Ectodermal cell (in vitro differentiated cells): ENCODE data around the gene FUT6.
"Not testable (repeated sequence)": the region's sequence is repeated elsewhere in the genome, so short reads cannot be mapped to it uniquely, and the experiment has no call there.

Source experiments
- H3K27ac ChIP-seq: 2 replicates; pipeline ENCODE4 v1.7.0; 2013; ENCODE audit warnings: mild to moderate bottlenecking, low read depth, low read length; ENCODE audit not compliant: insufficient read depth, poor library complexity, severe bottlenecking
- H3K27me3 ChIP-seq: 2 replicates; pipeline ENCODE4 v1.7.0; 2013; ENCODE audit warnings: mild to moderate bottlenecking, low read length; ENCODE audit not compliant: insufficient read depth, control insufficient read depth, poor library complexity, severe bottlenecking
- H3K36me3 ChIP-seq: one replicate; pipeline ENCODE4 v1.7.0; 2013; ENCODE audit warnings: low read length; ENCODE audit not compliant: control insufficient read depth, insufficient read depth
- H3K4me1 ChIP-seq: one replicate; pipeline ENCODE4 v1.7.0; 2013; ENCODE audit warnings: low read length; ENCODE audit not compliant: control insufficient read depth, insufficient read depth
- H3K4me3 ChIP-seq: 2 replicates; pipeline ENCODE4 v1.7.0; 2013; ENCODE audit warnings: low read depth, low read length, control low read depth; ENCODE audit not compliant: insufficient read depth
- H3K9me3 ChIP-seq: 2 replicates; pipeline ENCODE4 v1.7.0; 2013; ENCODE audit warnings: mild to moderate bottlenecking, low read length, moderate library complexity; ENCODE audit not compliant: control insufficient read depth
- WGBS, 2 experiments: methylation state at CpG; one replicate each; pipeline ENCODE4 v1.1.7; 2013; ENCODE audit warnings: missing lambda C conversion rate in 2 of 2; 5-methylcytosine and 5-hydroxymethylcytosine counted together

Gene FUT6

DNA sequence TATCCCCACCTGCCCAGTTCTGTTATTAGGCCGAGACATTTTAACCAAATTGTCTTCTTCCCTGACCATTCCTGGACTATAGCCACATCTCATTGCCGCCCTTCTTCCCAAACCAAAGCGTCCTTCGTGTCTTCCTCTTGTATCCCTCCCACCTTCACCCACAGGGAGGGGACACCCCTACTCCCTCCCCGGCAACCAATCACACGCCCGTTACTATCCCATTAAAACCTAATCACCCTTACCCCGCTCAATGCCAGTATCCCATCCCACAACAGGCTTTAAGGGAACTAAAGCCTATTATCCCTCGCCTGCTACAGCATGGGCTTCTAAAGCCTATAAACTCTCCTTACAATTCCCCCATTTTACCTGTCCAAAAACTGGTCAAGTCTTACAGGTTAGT is 15.6 kb upstream of the FUT6 start:
- not testable (repeated sequence) for H3K27me3 ChIP-seq, H3K27ac ChIP-seq
- 75 to 82% methylated on average over 9 of the region's 9 CpGs for WGBS, 2 experiments

DNA sequence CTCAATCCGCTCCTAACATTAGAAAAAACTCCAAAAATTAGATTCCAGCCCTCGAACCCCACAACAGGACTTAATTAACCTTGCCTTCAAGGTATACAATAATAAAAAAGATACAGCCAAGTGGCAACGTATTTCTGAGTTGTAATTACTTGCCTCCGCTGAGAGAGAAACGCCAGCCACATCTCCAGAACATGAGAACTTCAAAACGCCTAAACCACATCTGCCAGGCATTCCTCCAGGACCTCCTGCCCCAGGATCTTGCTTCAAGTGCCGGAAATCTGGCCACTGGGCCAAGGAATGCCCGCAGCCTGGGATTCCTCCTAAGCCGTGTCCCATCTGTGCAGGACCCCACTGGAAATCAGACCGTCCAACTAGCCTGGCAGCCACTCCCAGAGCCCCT is 14.6 kb upstream of the FUT6 start:
- not testable (repeated sequence) for H3K9me3 ChIP-seq, H3K4me1 ChIP-seq, H3K4me3 ChIP-seq, H3K27ac ChIP-seq, H3K36me3 ChIP-seq, H3K27me3 ChIP-seq
- WGBS, 2 experiments, result 93% methylated on average over 10 of the region's 10 CpGs

More for the DNA sequence above, 15.6 kb upstream of the FUT6 start:
- not testable (repeated sequence) for H3K9me3 ChIP-seq, H3K36me3 ChIP-seq, H3K4me1 ChIP-seq, H3K4me3 ChIP-seq

DNA sequence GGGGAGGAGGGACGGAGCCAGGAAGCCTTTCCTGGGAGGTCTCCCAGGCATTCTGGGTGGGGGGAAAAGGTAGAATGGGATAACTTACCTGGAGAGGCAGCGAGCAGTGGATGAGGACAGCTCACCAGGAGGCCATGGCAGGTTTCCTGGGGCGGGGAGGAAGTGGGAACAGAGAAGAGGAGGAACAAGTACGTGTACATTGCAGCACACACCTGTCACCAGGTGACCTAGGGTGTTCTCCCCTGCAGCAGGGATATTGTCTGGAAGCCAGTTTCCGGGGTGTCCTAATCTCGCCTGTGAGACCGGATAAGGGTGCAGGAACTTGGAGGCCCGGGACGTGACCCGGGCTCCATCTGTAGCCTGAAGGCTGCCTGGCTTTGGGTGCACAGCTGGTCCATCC is 11.8 kb upstream of the FUT6 start, which contains the start of gene FUT3:
Gene FUT3 (minus strand): TSS at position 148 of the 400 bp plus-strand sequence.
- 90 to 92% methylated on average over 10 of the region's 10 CpGs for WGBS, 2 experiments
- H3K4me3 ChIP-seq, result no peak within 1 kb of the TSS
- no peaks in the 10 kb centered on the region for H3K36me3 ChIP-seq
- no peak within 1 kb of the TSS for H3K27ac ChIP-seq
- peaks cover 4% of the 10 kb centered on the region for H3K4me1 ChIP-seq
- H3K27me3 ChIP-seq, result no peaks in the 10 kb centered on the region
- H3K9me3 ChIP-seq, result no peaks in the 10 kb centered on the region

DNA sequence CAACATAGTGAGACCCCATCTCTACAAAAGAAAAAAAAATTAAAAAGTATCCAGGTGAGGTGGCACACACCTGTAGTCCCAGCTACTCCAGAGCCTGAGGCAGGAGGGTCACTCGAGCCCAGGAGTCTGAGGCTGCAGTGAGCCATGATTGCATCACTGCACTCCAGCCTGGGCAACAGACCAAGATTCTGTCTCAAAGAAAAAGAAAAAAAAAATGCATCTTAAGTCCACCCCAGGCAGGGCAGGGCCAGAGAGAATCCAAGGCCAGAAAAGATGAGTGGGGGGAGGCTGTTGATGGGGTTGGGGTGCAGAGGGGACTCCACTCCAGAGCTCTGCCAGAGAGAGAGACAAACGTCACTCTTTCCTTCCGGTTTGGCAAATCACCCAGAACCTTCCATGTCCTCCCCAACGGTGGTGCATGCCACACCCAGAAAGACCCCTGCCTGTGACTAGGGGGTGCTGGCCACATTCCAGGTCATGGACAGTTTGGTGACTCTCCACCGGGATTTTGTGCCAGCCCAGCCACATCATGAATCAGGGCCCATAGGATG is 11.3 kb upstream of the FUT6 start:
- Histone ChIP-seq H3K27ac (no peak overlapping the region), H3K4me3 (no peak overlapping the region), H3K27me3 (no peaks in the 10 kb centered on the region), H3K9me3 (no peaks in the 10 kb centered on the region), H3K4me1 (peaks cover 2% of the 10 kb centered on the region), H3K36me3 (no peaks in the 10 kb centered on the region)
- 82 to 90% methylated on average over 5 of the region's 5 CpGs for WGBS, 2 experiments

DNA sequence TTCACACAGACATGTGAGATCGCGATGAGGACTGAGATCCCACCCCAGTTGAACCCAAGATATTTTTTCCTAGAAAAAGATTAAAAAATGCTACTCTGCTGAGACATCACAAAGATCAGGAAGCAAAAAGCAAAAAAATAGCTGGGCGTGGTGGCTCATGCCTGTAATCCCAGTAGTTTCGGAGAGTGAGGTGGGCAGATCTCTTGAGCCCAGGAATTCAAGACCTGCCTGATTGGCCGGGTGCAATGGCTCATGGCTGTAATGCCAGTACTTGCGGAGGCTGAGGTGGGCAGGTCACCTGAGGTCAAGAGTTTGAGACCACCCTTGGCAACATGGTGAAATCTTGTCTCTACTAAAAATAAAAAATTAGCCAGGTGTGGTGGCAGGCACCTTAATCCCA is 10.7 kb upstream of the FUT6 start:
- WGBS, 2 experiments, result 89 to 91% methylated on average over 6 of the region's 6 CpGs
- Histone ChIP-seq H3K27ac (no peak overlapping the region), H3K9me3 (no peaks in the 10 kb centered on the region), H3K36me3 (no peaks in the 10 kb centered on the region), H3K27me3 (no peaks in the 10 kb centered on the region), H3K4me1 (no peaks in the 10 kb centered on the region), H3K4me3 (no peak overlapping the region)

DNA sequence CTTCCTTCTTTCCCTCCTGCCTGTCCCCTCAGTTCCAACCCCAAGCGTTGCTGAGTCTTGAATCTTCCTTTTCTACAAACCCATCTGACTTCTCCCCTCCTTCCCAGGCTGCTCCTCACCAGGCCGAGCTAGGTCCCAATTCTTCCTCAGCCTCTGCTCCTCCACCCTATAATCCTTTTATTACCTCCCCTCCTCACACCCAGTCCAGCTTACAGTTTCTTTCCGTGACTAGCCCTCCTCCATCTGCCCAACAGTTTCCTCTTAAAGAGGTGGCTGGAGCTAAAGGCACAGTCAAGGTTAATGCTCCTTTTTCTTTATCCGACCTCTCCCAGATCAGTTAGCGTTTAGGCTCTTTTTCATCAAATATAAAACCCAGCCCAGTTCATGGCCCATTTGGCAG is 9.1 kb upstream of the FUT6 start:
- H3K36me3 ChIP-seq, H3K4me1 ChIP-seq, H3K9me3 ChIP-seq, H3K27ac ChIP-seq, H3K4me3 ChIP-seq, H3K27me3 ChIP-seq: not testable (repeated sequence)
- 88 to 91% methylated on average over 5 of the region's 5 CpGs for WGBS, 2 experiments

DNA sequence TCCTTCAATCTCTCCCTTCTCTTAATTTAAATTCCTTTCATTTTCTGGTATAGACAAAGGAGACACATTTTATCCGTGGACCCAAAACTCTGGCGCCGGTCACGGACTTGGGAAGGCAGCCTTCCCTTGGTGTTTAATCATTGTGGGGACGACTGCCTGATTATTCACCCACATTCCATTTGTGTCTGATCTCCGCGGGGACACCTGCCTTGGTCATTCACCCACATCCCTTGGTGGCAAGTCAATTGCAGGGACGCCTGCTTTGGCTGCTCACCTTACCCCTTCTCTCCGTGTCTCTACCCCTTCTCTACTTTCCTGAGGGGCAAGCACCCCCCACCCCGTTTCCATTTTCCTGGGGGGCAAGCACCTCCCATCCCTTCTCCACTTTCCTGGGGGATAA is 8.3 kb upstream of the FUT6 start:
- not testable (repeated sequence) for H3K36me3 ChIP-seq, H3K9me3 ChIP-seq, H3K27ac ChIP-seq, H3K27me3 ChIP-seq, H3K4me1 ChIP-seq, H3K4me3 ChIP-seq
- WGBS, 2 experiments, result 89 to 92% methylated on average over 10 of the region's 10 CpGs

DNA sequence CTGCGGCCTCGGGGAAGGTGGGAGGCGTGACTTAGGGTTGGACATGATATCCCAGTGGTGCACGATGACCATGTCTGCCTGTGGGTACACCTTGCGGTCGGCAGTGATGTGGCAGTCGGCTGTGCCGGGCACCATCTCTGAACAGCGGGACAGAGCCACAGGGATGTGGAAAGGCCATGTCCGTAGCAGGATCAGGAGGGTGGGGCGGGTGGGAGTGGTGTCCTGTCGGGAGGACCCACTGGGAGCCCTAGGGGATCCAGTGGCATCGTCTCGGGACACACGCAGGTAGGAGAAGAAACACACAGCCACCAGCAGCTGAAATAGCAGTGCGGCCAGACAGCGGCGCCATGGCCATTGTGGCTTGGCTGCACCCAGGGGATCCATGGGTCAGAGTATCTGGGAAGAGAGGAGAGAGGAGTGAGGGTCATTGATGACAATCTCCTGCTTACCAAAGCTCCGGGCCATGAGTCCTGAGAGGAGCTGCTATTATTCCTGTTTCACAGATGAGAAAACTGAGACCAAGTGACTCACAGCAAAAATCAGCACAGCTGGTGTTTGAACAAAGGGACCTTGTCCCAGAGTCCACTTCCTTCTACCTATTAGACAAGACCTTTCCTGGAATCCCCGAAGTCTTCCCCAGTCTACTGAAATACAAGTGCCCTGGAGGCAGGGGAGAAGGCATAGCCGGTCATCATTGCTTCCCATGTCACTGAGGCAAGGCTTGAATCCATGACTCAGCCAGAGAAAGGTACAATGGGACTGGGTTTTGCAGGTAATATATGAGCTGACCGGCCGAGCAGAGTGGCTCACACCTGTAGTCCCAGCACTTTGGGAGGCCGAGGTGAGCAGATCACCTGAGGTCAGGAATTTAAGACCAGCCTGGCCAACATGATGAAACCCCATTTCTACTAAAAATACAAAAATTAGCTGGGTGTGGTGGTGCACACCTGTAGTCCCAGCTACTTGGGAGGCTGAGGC is 5.2 kb upstream of the FUT6 start:
- Histone ChIP-seq H3K4me1 (no peaks in the 10 kb centered on the region), H3K27me3 (no peaks in the 10 kb centered on the region), H3K36me3 (no peaks in the 10 kb centered on the region), H3K27ac (no peak overlapping the region), H3K9me3 (no peaks in the 10 kb centered on the region), H3K4me3 (no peak overlapping the region)
- WGBS, 2 experiments, result 88 to 89% methylated on average over 24 of the region's 24 CpGs

DNA sequence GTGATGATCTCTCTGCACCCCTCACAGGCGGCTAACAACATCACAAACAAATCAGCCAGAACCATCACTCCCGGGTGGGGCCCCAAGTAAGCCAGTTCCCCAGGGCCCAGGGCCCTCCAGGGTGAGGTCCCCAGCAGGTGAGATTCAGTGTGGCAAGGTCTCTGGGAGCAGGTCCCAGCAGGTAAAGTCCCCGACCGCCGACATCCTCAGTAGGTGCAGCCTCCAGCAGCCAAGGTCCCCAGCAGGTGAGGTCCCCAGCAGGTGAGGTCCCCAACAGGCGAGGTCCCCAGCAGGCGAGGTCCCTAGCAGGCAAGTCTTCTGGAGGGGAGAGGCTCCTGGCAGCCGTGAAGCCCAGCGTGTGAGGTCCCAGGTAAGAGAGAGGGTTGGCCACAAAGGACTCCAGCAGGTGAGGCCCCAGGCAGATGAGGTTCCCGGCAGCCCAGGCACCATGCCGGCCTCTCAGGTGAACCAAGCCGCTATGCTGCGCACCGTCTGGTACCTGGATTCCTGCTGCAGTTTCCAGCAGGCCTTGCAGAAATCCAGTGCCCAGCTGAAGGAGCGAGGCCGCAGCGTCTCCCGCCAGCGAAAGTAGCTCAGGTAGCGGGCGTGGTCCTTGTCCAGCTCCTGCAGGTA is 3.9 kb upstream of the FUT6 start:
- no peak overlapping the region for H3K27ac ChIP-seq
- no peaks in the 10 kb centered on the region for H3K9me3 ChIP-seq
- WGBS, 2 experiments, result 93% methylated on average over 16 to 19 of the region's 21 CpGs
- H3K4me3 ChIP-seq, result no peak overlapping the region
- no peaks in the 10 kb centered on the region for H3K27me3 ChIP-seq
- no peaks in the 10 kb centered on the region for H3K36me3 ChIP-seq
- no peaks in the 10 kb centered on the region for H3K4me1 ChIP-seq

DNA sequence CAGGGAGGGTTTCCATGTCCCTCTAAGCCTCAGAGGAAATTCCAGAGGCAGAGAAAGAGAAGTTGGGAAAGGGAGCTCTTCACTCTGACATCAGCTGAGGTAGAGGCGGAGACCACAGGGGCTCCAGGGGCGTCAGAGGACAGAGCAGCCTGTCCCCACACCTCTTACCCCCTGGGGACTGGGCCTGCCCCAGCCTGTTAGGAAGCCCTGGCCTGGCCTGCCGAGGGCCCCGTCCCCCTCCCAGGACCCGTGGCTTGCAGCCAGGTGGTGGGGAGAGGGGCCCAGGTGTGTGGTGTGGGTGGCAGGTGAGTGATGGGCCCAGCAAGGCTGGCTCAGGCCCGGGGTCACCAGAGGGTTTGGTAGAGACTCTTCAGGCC is 2.2 kb upstream of the FUT6 start:
- not testable (repeated sequence) for H3K36me3 ChIP-seq, H3K9me3 ChIP-seq, H3K4me3 ChIP-seq, H3K4me1 ChIP-seq, H3K27ac ChIP-seq, H3K27me3 ChIP-seq
- WGBS, 2 experiments, result 81 to 89% methylated on average over 6 of the region's 6 CpGs
